ENCODE results near the gene QPRT. TPM values are rescaled to one million over a fixed set of nuclear protein-coding genes. Genes with fewer than 3 reads are reported as not detected.

Gene QPRT
- total and polyA plus RNA-seq, 2 of the 13 experiments (the other 11 are each of a cell fraction or from before 2014, with no cell fraction given): 130 to 218 TPM

DNA sequence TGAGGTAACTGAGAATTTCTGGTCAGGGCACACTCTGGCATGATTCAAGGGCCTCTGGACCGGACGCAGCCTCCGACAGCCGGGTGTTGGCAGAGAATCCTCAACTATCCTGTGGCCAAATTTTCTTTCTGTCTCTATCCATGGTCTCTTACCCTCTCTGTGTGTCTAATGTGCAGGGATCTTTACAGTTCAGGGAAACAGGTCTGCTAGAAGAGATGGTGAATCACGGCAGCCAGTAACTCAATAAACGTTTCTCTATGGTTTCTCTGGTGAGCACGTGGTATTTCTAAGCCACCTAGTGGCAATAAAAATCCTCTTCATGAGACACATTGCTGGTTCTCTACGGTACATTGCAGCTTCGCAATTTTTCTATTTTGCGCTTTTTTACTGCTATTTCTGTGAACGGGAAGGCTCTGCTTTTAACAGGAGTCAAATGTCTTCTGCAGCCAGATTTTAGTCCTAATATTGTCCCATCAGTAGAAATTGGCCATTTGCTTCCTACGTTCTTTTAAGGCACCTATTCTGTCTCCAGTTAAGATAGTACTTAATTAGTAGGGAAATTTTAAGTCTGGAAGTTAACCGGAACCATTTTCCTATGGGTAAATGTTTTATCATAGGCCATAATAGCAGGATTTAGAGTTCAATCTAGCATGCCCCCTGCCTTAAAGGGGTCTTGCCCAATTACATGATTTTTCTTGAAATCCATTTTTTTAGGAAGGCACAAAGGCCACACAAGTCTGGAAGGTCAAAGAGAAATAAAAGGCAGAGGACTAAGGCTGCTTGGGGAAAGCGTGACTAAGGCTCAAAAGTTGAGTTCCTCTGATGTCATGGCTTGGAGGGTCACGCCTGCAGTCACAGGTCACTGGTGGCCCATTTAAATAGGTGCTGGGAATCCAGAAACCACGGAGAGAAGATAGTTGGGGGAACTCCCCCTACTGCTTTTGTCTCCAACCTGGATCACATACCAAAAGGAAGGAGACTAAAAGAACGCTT, 31.5 kb downstream of the QPRT start (continued):
- TF ChIP-seq, protein P1, sequence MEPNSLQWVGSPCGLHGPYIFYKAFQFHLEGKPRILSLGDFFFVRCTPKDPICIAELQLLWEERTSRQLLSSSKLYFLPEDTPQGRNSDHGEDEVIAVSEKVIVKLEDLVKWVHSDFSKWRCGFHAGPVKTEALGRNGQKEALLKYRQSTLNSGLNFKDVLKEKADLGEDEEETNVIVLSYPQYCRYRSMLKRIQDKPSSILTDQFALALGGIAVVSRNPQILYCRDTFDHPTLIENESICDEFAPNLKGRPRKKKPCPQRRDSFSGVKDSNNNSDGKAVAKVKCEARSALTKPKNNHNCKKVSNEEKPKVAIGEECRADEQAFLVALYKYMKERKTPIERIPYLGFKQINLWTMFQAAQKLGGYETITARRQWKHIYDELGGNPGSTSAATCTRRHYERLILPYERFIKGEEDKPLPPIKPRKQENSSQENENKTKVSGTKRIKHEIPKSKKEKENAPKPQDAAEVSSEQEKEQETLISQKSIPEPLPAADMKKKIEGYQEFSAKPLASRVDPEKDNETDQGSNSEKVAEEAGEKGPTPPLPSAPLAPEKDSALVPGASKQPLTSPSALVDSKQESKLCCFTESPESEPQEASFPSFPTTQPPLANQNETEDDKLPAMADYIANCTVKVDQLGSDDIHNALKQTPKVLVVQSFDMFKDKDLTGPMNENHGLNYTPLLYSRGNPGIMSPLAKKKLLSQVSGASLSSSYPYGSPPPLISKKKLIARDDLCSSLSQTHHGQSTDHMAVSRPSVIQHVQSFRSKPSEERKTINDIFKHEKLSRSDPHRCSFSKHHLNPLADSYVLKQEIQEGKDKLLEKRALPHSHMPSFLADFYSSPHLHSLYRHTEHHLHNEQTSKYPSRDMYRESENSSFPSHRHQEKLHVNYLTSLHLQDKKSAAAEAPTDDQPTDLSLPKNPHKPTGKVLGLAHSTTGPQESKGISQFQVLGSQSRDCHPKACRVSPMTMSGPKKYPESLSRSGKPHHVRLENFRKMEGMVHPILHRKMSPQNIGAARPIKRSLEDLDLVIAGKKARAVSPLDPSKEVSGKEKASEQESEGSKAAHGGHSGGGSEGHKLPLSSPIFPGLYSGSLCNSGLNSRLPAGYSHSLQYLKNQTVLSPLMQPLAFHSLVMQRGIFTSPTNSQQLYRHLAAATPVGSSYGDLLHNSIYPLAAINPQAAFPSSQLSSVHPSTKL (CRISPR knock-in tag; IDR thresholded peaks at IDR 0.05): no peak; the same call in 1 of the 2 replicates
- TF ChIP-seq DMAP1 (CRISPR knock-in tag; IDR thresholded peaks at IDR 0.05) (no peak; the same call in 1 of the 2 replicates), NFYC (CRISPR knock-in tag; IDR thresholded peaks at IDR 0.05) (no peak), CREB1 (IDR thresholded peaks at IDR 0.05) (0 out of 2 replicates have a peak, but pooled peaks have one; percentile 31), CREB1 (CRISPR knock-in tag; IDR thresholded peaks at IDR 0.05) (no peak), GTF2F1 (IDR thresholded peaks at IDR 0.05; ENCODE audit: low read length) (no peak), MBNL3 (CRISPR knock-in tag; conservative IDR thresholded peaks at IDR 0.05) (no peak), SRY (CRISPR knock-in tag; IDR thresholded peaks at IDR 0.05) (no peak), RNF2 (conservative IDR thresholded peaks at IDR 0.05; ENCODE audit: low read depth) (no peak), ZNF225 (CRISPR knock-in tag; IDR thresholded peaks at IDR 0.05) (no peak), HOXA9 (CRISPR knock-in tag; IDR thresholded peaks at IDR 0.05; ENCODE audit: borderline replicate concordance) (no peak), THAP9 (CRISPR knock-in tag; IDR thresholded peaks at IDR 0.05; ENCODE audit: borderline replicate concordance) (no peak), ZNF530 (CRISPR knock-in tag; IDR thresholded peaks at IDR 0.05; ENCODE audit: low read depth) (no peak), SAP130 (CRISPR knock-in tag; IDR thresholded peaks at IDR 0.05; ENCODE audit: low read depth) (peak; percentile 46; the same call in 1 of the 2 replicates), KLF13 (CRISPR knock-in tag; IDR thresholded peaks at IDR 0.05) (no peak), EP300 (IDR thresholded peaks at IDR 0.05; ENCODE audit: low read depth in 2 of 2, low read length in 2 of 2) (no peak), EP300 (CRISPR knock-in tag; IDR thresholded peaks at IDR 0.05; ENCODE audit: borderline replicate concordance) (no peak), ZNF850 (CRISPR knock-in tag; conservative IDR thresholded peaks at IDR 0.05) (no peak), TARDBP (CRISPR knock-in tag; IDR thresholded peaks at IDR 0.05) (no peak), HOXA5 (CRISPR knock-in tag; IDR thresholded peaks at IDR 0.05) (no peak), HNRNPK (IDR thresholded peaks at IDR 0.05; ENCODE audit: low read depth, low read length, poor library complexity, severe bottlenecking) (no peak), NFE2L2 (IDR thresholded peaks at IDR 0.05; ENCODE audit: low read length) (no peak)
- TF ChIP-seq, protein P2, sequence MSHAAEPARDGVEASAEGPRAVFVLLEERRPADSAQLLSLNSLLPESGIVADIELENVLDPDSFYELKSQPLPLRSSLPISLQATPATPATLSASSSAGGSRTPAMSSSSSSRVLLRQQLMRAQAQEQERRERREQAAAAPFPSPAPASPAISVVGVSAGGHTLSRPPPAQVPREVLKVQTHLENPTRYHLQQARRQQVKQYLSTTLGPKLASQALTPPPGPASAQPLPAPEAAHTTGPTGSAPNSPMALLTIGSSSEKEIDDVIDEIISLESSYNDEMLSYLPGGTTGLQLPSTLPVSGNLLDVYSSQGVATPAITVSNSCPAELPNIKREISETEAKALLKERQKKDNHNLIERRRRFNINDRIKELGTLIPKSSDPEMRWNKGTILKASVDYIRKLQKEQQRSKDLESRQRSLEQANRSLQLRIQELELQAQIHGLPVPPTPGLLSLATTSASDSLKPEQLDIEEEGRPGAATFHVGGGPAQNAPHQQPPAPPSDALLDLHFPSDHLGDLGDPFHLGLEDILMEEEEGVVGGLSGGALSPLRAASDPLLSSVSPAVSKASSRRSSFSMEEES (CRISPR knock-in tag; IDR thresholded peaks at IDR 0.05): peak; percentile 83
